Body of pancreas (tissue), 4 donors: ENCODE results near the gene FMNL2. TPM values are rescaled to one million over a fixed set of nuclear protein-coding genes. Genes with fewer than 3 reads are reported as not detected.
"Not testable (repeated sequence)": the region's sequence is repeated elsewhere in the genome, so short reads cannot be mapped to it uniquely, and the experiment has no call there.

ENCODE experiments used
- ATAC-seq: fragments of 150-250 bp; one replicate; pipeline ENCODE4 v1.9.1; 2016
- DNase-seq, 4 donors: peaks; one replicate each; pipeline ENCODE4 v3.0.0-alpha.2; 2019
- H3K27ac ChIP-seq, 4 donors: fragments of 200-600 bp; sonication (generic); 1 replicate in 3 of 4; 2 replicates in 1 of 4; pipeline versions ENCODE4 v1.5.1 to v1.6.1; 2016 to 2019; ENCODE audit warnings: mild to moderate bottlenecking in 1 of 4, mixed read lengths in 1 of 4, moderate library complexity in 1 of 4
- H3K27me3 ChIP-seq, 2 donors: fragments of 200-600 bp; sonication (generic); one replicate each; pipeline ENCODE4 v1.6.0; 2016; ENCODE audit warnings: mild to moderate bottlenecking in 1 of 2
- H3K36me3 ChIP-seq, 2 donors: fragments of 200-600 bp; sonication (generic); replicated peaks in 1 of 2; 2 replicates each; pipeline ENCODE4 v1.5.1; 2016; ENCODE audit warnings: low read depth in 2 of 2; ENCODE audit not compliant: insufficient read depth in 1 of 2
- H3K4me1 ChIP-seq: fragments of 200-600 bp; sonication (generic); one replicate; pipeline ENCODE4 v1.6.0; 2016
- H3K4me3 ChIP-seq, 2 donors: fragments of 200-600 bp; sonication (generic); 1 replicate in 1 of 2; 2 replicates in 1 of 2; pipeline ENCODE4 v1.5.1; 2016 to 2019
- H3K9me3 ChIP-seq, 3 donors: fragments of 200-600 bp; sonication (generic); 1 replicate in 2 of 3; 2 replicates in 1 of 3; pipeline ENCODE4 v1.5.1; 2016
- CTCF ChIP-seq, 7 experiments: fragments of 450-650 bp in 4 of 7; fragments of 200-600 bp in 3 of 7; sonication (generic) in 3 of 7; IDR thresholded peaks; one replicate each; pipeline ENCODE4 v1.5.1; 2016 to 2019; ENCODE audit warnings: antibody characterized with exemption in 7 of 7
- POLR2A ChIP-seq, 3 donors: fragments of 450-650 bp; IDR thresholded peaks; one replicate each; pipeline ENCODE4 v1.6.1; 2016; ENCODE audit warnings: antibody characterized with exemption in 3 of 3, mild to moderate bottlenecking in 2 of 3
- WGBS, 2 donors: methylation state at CpG; one replicate each; pipeline ENCODE4 v1.1.5; 2017; 5-methylcytosine and 5-hydroxymethylcytosine counted together
- intact Hi-C: fragments of 100-400 bp; cut with DNase I; formaldehyde crosslinking; loops from one replicate; pipeline ENCODE4 v1.15.1; 2023
- total RNA-seq, 2 donors: library from RNA; depleted of rRNA; stranded (reverse); fragments of >200 nt; gene quantifications; one replicate each; pipeline ENCODE4 v1.1.0, GENCODE V29; 2016

Gene FMNL2
- total RNA-seq, 2 donors from 2014 or later, result 13.5 to 44.4 TPM

- peak in 1 of 4 donors; percentile 20 for DNase-seq
- intact Hi-C loops, result no loop called here
- Histone ChIP-seq H3K27me3 (no peaks in the 10 kb centered on the region), H3K9me3 (no peaks in the 10 kb centered on the region), H3K4me3 (no peak overlapping the region), H3K27ac (no peak overlapping the region), H3K4me1 (no peaks in the 10 kb centered on the region), H3K36me3 (no peaks in the 10 kb centered on the region)
- TF ChIP-seq POLR2A (IDR thresholded peaks at IDR 0.05), result no peak
- TF ChIP-seq CTCF (IDR thresholded peaks at IDR 0.05), result no peak
- ATAC-seq, result no peak
- 83 to 93% methylated on average over 3 of the region's 3 CpGs for WGBS, 2 donors
Observed at GRCh38 chr2:152319822-152320570, 15.0 kb upstream of the FMNL2 start.

GRCh38 chr2:152320814-152321213 lies 14.2 kb upstream of the FMNL2 start:
- WGBS, 2 donors, result 89 to 92% methylated on average over 5 of the region's 5 CpGs
- TF ChIP-seq CTCF (IDR thresholded peaks at IDR 0.05) (no peak), POLR2A (IDR thresholded peaks at IDR 0.05) (no peak)
- Histone ChIP-seq H3K36me3 (no peaks in the 10 kb centered on the region), H3K9me3 (no peaks in the 10 kb centered on the region), H3K27me3 (no peaks in the 10 kb centered on the region), H3K4me1 (no peaks in the 10 kb centered on the region), H3K4me3 (no peak overlapping the region), H3K27ac (no peak overlapping the region)
- intact Hi-C loops, result no loop called here
- DNase-seq (no peak), ATAC-seq (no peak)

- no peaks in the 10 kb centered on the region for H3K36me3 ChIP-seq
- H3K4me1 ChIP-seq, result no peaks in the 10 kb centered on the region
- intact Hi-C loops, result no loop called here
- WGBS, 2 donors, result 82 to 86% methylated on average over 4 of the region's 4 CpGs
- TF ChIP-seq CTCF (IDR thresholded peaks at IDR 0.05) (no peak), POLR2A (IDR thresholded peaks at IDR 0.05) (no peak)
- DNase-seq (no peak), ATAC-seq (no peak)
- no peak overlapping the region for H3K4me3 ChIP-seq
- no peaks in the 10 kb centered on the region for H3K27me3 ChIP-seq
- no peak overlapping the region for H3K27ac ChIP-seq
- no peaks in the 10 kb centered on the region for H3K9me3 ChIP-seq
Observed at GRCh38 chr2:152322222-152322621, 12.8 kb upstream of the FMNL2 start.

- ATAC-seq, result not testable (repeated sequence)
- 87 to 92% methylated on average over 5 of the region's 5 CpGs for WGBS, 2 donors
Observed at GRCh38 chr2:152325126-152325525, 9.8 kb upstream of the FMNL2 start.

GRCh38 chr2:152326710-152327109 lies 8.3 kb upstream of the FMNL2 start:
- intact Hi-C loops, result no loop called here
- Histone ChIP-seq H3K4me1 (no peaks in the 10 kb centered on the region), H3K4me3 (no peak overlapping the region), H3K27me3 (no peaks in the 10 kb centered on the region), H3K27ac (no peak overlapping the region), H3K36me3 (no peaks in the 10 kb centered on the region), H3K9me3 (no peaks in the 10 kb centered on the region)
- TF ChIP-seq CTCF (IDR thresholded peaks at IDR 0.05) (no peak), POLR2A (IDR thresholded peaks at IDR 0.05) (no peak)
- no peak for DNase-seq
- 98% methylated on average over 3 of the region's 3 CpGs for WGBS, 2 donors
- no peak for ATAC-seq

More at GRCh38 chr2:152325126-152325525, 9.8 kb upstream of the FMNL2 start:
- H3K27me3 ChIP-seq, H3K9me3 ChIP-seq, H3K4me3 ChIP-seq, intact Hi-C loops, H3K27ac ChIP-seq, H3K4me1 ChIP-seq, H3K36me3 ChIP-seq, DNase-seq: not testable (repeated sequence)
